ENCODE measurements around the gene ZMIZ1.

DNA sequence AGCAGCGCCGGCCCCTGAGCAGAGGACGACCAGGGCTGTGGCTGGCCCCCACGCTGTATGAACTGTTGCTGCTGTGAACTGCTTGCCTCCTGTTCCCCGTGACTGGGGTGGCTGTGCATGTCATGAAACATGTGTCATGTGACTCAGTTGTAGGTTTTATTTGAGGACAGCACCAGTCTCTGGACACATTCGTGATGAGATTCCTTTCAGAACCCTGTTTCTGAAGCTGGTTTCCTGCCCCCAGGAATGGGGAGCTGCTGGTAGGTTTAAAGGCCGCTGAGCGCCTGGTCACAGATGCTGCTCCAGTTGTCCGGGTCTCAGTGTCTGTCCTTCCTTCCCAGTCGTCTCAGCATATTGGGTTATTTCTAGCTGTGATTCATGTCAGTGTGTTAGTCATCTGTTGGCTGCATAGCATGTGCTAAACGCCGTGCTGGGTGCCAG is 199.4 kb downstream of the ZMIZ1 start:
- TF ChIP-seq, protein P1, sequence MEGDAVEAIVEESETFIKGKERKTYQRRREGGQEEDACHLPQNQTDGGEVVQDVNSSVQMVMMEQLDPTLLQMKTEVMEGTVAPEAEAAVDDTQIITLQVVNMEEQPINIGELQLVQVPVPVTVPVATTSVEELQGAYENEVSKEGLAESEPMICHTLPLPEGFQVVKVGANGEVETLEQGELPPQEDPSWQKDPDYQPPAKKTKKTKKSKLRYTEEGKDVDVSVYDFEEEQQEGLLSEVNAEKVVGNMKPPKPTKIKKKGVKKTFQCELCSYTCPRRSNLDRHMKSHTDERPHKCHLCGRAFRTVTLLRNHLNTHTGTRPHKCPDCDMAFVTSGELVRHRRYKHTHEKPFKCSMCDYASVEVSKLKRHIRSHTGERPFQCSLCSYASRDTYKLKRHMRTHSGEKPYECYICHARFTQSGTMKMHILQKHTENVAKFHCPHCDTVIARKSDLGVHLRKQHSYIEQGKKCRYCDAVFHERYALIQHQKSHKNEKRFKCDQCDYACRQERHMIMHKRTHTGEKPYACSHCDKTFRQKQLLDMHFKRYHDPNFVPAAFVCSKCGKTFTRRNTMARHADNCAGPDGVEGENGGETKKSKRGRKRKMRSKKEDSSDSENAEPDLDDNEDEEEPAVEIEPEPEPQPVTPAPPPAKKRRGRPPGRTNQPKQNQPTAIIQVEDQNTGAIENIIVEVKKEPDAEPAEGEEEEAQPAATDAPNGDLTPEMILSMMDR (IDR thresholded peaks at IDR 0.05) = no peak
- TF ChIP-seq ZFX (IDR thresholded peaks at IDR 0.05; ENCODE audit: borderline replicate concordance) = no peak
